Stimulated activated CD4-positive, alpha-beta T cell treated with anti-CD3 and anti-CD28 coated beads, Interleukin-15, amount 100 ng/mL, for 1 hour (primary cell): ENCODE results near the gene PANK4.

ENCODE experiments used
- DNase-seq, 2 donors: peaks; one replicate each; pipeline ENCODE4 v3.0.0-alpha.2; 2020; ENCODE audit warnings: low read depth in 1 of 2, low spot score in 1 of 2

PANK4 gene

GRCh38 chr1:2529784-2530512, 3.6 kb upstream of the PANK4 start, which contains the start of gene HES5:
TSS of gene HES5 (minus strand) at chr1:2530263. CDS start at chr1:2530164, 99 bp downstream.
- no peak for DNase-seq

DNA sequence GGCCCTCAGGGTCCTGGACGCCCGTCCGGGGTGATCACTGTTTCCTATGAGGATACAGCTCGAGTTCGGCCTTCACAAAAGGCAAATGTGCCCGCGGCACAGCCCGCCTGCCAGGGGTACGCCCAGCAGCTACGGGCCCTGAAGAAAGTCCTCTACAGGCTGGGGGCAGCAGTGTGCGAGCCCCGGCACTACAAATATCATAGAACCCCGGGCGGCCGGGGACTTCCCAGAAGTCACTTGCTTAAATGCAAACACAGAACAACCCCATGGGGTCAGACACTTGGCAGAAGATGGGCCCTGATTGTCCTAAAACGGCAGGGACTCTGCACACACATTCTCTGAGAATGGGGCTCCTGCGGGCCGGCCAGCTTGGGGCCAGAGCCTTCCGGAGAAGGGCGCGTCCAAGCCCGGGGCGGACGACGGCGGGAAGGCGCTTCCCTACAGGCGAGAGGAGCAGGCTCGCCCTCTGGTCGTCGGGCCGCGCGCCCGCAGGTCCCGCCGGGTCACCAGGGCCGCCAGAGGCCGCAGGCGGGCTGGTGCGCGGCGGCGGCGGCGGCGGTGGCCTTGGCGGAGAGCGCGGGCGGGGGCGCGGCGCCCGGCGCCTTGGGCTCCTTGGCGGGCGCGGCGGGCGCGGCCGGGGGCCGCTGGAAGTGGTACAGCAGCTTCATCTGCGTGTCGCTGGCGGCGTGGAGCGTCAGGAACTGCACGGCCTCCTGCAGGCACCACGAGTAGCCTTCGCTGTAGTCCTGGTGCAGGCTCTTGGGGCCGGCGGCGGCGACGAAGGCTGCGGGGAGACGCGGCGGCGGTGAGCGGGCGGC, 2.8 kb upstream of the PANK4 start:
- peak in 1 of 2 donors; percentile 43 for DNase-seq

GRCh38 chr1:2528611-2528965, 2.2 kb upstream of the PANK4 start:
- no peak for DNase-seq

- DNase-seq = no peak
These were observed 1.6 kb upstream of the PANK4 start for GRCh38 chr1:2528016-2528415.

DNA sequence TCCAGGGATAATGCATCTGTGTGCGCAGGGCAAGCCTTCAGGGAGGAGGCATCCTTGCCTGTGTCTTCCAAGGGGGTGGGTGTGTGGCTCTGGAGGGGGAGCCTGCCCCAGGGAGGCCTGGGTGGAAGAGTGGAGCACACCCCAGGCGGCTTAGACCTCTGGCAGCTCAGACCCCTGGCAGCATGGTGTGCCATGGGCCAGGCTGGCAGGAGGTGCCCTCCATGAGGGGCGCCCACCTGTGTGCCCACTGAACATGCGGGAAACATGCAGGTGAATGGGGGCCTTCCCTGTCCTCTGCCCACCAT, 1.1 kb upstream of the PANK4 start:
- no peak for DNase-seq

DNA sequence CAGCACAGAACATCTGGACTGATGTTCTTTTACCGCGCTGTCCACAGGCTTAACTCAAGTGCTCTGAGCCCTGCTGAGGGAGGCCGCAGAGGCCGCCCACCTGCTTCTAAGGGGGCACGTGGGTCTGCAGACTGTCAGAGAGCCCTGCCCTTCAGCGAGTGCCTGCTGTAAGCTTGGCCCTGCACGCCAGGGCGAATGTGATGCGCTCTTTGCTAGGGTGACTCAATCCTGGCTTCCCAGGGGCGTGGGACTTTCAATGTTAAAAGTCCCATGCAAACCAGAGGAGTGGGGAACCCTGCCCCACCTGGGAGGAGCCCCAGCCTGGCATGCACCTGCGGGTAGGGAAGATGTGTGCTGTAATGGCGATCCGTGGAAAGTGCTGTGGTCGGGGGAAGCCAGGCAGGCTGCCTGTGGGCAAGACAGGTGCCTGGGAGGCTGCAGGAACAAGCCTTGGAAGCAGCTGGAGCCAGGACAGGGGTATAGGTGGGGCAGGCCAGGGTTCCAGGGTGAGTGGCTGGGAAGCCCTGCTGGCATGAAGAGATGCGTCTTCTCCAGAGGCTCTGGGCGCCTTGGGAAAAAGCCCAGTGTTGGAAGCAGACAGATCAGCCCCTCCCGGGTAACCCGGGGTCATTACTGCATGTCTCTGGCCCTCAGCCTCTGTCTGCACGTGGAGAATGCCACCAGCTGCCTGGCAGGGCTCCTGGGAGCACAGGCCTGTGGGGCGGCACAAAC, 594 bp upstream of the PANK4 start:
- peak in 1 of 2 donors; percentile 44 for DNase-seq

DNA sequence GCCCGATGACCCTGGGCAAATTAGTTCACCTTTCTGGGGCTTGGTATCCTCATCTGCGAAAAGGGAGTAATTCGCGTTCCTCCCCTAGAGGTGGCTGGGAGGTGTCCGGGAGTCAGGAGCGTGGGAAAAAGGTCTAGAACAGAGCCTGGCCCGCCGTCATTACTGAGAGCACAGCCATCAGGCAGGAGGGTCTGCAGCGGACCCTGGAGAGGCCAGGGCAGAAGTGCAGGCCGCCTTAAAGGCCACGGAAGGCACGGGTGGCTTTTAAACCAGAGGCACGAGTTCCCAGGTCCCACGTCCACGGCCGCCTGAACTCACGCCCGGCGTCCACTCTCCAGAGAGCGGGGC, 850 bp downstream of the PANK4 start:
- no peak for DNase-seq

DNA sequence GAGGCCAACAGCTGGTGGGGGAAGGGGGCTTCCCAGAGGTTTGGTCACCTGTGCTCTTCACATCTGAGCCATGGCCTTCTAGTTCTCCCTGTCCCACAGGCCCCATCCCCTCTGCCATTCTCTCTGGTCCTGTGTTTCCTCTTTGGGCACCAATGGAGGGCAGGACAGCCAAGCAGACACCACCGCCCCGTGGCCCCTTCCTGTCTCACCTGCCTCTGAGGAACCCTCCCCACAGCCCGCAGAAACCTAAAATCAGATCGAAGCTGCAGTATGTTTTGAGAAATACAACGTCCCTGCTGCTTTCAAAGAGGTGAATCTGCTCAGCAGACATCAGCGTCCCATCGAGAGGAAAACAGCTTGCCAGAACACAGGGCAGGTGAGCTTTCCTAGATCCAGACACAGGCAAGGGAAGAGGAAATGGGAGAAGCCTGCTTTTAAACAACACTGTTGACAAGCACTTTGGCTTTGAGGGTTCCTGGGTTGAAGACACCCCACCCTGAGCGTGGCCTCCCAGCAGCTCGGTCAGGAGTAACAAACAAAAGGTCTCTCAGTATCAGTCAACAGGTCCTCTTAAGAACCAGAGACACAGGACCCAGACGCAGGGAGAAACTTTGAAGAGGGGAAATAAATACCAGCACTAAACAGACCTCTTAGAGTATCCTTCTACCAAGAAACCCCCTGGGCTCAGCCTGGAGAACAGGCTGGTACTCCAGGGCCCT, 2.3 kb downstream of the PANK4 start:
- no peak for DNase-seq

GRCh38 chr1:2523191-2523890, 3.1 kb downstream of the PANK4 start:
- no peak for DNase-seq

GRCh38 chr1:2522230-2522629, 4.2 kb downstream of the PANK4 start:
- no peak for DNase-seq

DNA sequence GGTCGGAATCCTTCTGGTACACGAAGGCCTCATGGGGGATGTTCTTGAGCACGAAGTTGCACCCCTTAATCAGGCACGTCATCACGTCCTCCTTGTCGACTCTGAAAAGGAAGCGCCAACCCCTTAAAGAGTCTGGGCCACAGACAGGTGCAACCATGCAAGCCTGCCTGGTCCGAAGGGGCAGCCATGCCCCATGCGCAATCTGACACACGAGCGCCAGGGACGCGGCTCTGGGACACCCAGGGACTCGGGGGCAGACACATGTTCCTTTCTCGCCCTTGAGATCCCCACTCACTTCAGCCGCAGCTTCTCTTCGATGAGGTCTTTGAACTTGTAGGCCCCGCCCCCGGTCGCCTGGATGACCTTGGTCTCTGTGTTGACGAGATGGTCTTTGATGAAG, 5.6 kb downstream of the PANK4 start:
- no peak for DNase-seq

DNA sequence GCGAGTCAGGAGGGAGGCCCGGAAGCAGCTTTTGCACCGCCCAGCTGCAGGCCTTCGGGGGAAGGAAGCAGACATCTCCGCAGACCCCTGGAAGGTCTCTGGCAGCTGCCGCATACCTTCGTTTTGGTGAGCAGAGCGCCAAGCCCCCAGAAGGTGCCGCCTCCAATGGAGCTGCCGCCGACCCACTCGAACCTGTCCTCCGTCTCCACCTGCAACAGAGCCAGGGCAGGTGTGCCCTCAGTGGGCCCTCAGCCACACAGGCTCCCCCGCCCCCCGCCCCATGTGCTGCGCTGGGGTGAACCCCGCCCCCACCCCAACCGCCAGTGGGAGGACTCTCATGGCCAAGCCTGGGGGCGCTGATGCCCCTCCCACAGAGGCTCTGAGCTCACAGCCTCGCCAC, 6.2 kb downstream of the PANK4 start:
- DNase-seq = no peak

DNA sequence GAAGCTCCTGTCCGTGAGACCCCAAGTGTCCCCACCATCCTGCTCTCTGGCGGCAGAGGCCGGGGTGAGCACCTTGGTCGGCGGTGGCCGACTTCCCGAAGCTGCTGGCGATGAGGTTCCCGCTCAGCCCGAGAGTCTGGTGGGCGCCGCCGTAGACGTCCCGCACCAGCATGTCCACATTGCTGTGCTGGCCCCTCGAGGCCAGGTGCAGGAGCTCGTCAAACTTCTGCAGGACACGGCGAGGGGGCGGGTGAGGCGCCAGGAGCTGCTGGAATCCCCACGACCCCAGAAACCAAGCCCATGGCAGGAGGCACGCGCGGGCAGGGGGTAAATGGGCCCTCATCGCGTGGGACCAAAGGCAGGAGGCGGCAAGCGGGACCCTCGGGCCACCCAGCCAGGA, 6.7 kb downstream of the PANK4 start:
- no peak for DNase-seq

- no peak for DNase-seq
These were observed 7.2 kb downstream of the PANK4 start for GRCh38 chr1:2519029-2519685.

GRCh38 chr1:2518528-2518927, 7.9 kb downstream of the PANK4 start:
- no peak for DNase-seq

DNA sequence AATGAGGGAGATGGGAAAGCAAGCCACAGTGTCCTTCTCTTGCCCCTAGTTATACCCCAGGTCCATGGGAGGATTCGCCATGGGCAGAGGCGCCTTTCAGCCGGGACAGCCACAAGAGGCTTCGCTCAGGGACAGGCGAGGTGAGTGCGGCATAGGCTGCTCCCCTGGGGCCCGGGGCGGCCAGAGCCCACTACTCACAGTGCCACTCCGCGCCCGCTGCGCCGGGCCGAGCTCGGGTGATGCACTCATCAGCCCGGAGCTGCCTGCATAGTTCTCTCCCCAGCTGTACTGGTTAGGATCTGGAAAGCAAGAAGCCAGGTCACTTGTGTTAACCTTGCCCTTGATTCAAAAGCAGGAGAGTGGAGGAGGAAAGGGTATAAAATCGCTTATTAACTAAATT, 8.4 kb downstream of the PANK4 start:
- DNase-seq = no peak

DNA sequence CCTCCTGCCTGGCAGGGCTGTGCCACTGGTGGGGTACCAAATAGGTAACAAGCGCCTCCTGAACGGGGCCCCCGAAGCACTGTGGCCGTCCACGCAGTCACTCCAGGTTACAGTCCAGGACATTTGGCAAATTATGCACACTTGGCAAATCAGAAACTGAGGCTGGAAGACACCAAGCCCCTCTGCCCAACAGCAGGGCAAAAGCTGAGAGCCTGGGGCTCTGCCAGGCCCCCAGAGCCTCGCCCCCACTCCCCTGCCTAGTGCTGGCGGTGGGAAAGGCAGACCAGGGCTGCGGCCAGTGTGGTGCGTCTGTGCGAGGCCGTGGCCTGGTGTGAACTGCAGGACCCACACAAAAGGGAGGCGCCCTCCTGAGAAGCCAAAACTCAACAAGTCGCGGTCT, 9.4 kb downstream of the PANK4 start:
- no peak for DNase-seq

DNA sequence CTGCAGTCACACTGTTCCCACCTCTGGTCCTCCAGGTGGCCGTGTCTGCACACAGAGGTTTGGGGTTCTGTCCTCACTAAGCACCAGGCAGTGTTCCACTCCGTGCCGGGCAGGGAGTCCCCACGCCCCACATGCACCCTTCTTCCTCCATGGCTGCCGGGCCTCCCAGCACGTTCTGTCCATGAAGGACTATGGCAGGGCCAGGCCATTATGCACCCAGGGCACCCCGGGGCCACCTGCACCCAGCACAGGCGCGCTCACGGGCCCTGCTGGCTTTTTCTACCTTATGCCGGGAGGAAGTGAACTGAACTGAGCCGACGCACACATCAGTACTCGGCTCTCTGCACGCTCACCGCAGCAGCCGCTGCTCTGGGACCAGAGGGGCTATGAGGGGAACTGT, 10.3 kb downstream of the PANK4 start:
- no peak for DNase-seq

- DNase-seq = no peak
These were observed 10.7 kb downstream of the PANK4 start for GRCh38 chr1:2515763-2516080.

- no peak for DNase-seq
These were observed 11.3 kb downstream of the PANK4 start for GRCh38 chr1:2514863-2515762.
